Ovary (tissue), 9 donors: ENCODE measurements around the gene SLC45A2. TPM values are rescaled to one million over a fixed set of nuclear protein-coding genes. Genes with fewer than 3 reads are reported as not detected.

Source experiments
- DNase-seq, 5 donors: peaks; one replicate each; pipeline ENCODE4 v3.0.0-alpha.2; 2019 to 2020
- H3K27ac ChIP-seq, 2 donors: fragments of 200-600 bp; one replicate each; pipeline versions ENCODE4 v1.5.1 to v1.8.0; 2019 to 2022
- H3K27me3 ChIP-seq: fragments of 200-600 bp; one replicate; pipeline ENCODE4 v1.8.0; 2022
- H3K36me3 ChIP-seq: fragments of 200-600 bp; sonication (generic); one replicate; pipeline ENCODE4 v1.5.1; 2019
- H3K4me1 ChIP-seq: one replicate; pipeline ENCODE4 v1.8.1; 2013; ENCODE audit warnings: mild to moderate bottlenecking, moderate library complexity; ENCODE audit not compliant: insufficient read depth
- H3K4me3 ChIP-seq: fragments of 200-600 bp; sonication (generic); one replicate; pipeline ENCODE4 v1.5.1; 2017
- H3K9me3 ChIP-seq, 2 donors: fragments of 200-600 bp in 1 of 2; sonication (generic) in 1 of 2; one replicate each; pipeline versions ENCODE4 v1.5.1 to v1.8.1; 2013 to 2019; ENCODE audit warnings: mild to moderate bottlenecking in 1 of 2, moderate library complexity in 1 of 2
- EP300 ChIP-seq: sonication (generic); formaldehyde crosslinking; IDR thresholded peaks from one replicate; pipeline ENCODE4 v1.6.1; 2017; ENCODE audit warnings: antibody characterized with exemption
- POLR2A ChIP-seq: fragments of 450-650 bp; IDR thresholded peaks from one replicate; pipeline ENCODE4 v1.6.1; 2017; ENCODE audit warnings: antibody characterized with exemption, mild to moderate bottlenecking, moderate library complexity
- WGBS, 3 donors: extraction: QIAGEN DNeasy Blood & Tissue Kit in 1 of 3; methylation state at CpG; one replicate each; pipeline versions ENCODE4 v1.1.5 to v1.1.7; 2013 to 2017; 5-methylcytosine and 5-hydroxymethylcytosine counted together
- intact Hi-C, 4 donors: fragments of 100-400 bp; cut with DNase I; formaldehyde crosslinking; loops; one replicate each; pipeline versions ENCODE4 v1.11.0 to v1.15.1; 2022 to 2023
- polyA plus RNA-seq, 2 donors: library from polyadenylated mRNA; stranded (reverse); fragments of 200-250 nt in 1 of 2; fragments of 350-450 nt in 1 of 2; fragmentation: Illumina TruSeq in 1 of 2; extraction: RNeasy Lipid Tissue Mini Kit (QIAGEN cat#74804) in 1 of 2; gene quantifications; one replicate each; pipeline ENCODE4 v1.2.3, GENCODE V29; 2013 to 2014
- small RNA-seq: library from RNA; depleted of rRNA; stranded (forward); fragments of <200 nt; gene quantifications from one replicate; pipeline ENCODE3, GENCODE V24; 2016
- total RNA-seq, 7 donors: library from RNA; depleted of rRNA in 2 of 7; stranded (reverse); fragments of >200 nt in 2 of 7; fragmentation: NEBNext Ultra II Directional in 3 of 7; extraction: Animal tissue kit (Norgen Biotek cat#: 25700) in 3 of 7; gene quantifications; one replicate each; pipeline versions ENCODE4 v1.1.0 to v1.2.4, GENCODE V29; 2016 to 2023
- TF ChIP-seq, protein P1 (sequence below), 3 donors: fragments of 450-650 bp in 2 of 3; fragments of 200-600 bp in 1 of 3; IDR thresholded peaks; one replicate each; pipeline versions ENCODE4 v1.5.1 to v1.8.0; 2016 to 2022; ENCODE audit warnings: antibody characterized with exemption in 3 of 3, mild to moderate bottlenecking in 1 of 3
- donor health status: DM: no; HTN: no; CAD: no; lungs with moderate emphysema.
- donor health status: DM: no; HTN: no; CAD: no.
- donor health status: Bipolar disorder and iron deficiency.
- donor health status: DM: yes; HTN: yes; CAD: no.
- donor health status: DM: no; HTN: no; CAD: no.
- donor health status: DM: yes; HTN: yes; CAD: no.

SLC45A2 gene
- total and polyA plus RNA-seq, 9 donors: 0.15 TPM; not detected in 8

- no peak for DNase-seq
- Histone ChIP-seq H3K4me1 (no peaks in the 10 kb centered on the region), H3K27me3 (no peaks in the 10 kb centered on the region), H3K4me3 (no peak overlapping the region), H3K36me3 (no peaks in the 10 kb centered on the region), H3K27ac (no peak overlapping the region), H3K9me3 (peaks cover 0 to 3% of the 10 kb centered on the region in 2 donors)
- no peak for TF ChIP-seq POLR2A
- TF ChIP-seq, protein P1, sequence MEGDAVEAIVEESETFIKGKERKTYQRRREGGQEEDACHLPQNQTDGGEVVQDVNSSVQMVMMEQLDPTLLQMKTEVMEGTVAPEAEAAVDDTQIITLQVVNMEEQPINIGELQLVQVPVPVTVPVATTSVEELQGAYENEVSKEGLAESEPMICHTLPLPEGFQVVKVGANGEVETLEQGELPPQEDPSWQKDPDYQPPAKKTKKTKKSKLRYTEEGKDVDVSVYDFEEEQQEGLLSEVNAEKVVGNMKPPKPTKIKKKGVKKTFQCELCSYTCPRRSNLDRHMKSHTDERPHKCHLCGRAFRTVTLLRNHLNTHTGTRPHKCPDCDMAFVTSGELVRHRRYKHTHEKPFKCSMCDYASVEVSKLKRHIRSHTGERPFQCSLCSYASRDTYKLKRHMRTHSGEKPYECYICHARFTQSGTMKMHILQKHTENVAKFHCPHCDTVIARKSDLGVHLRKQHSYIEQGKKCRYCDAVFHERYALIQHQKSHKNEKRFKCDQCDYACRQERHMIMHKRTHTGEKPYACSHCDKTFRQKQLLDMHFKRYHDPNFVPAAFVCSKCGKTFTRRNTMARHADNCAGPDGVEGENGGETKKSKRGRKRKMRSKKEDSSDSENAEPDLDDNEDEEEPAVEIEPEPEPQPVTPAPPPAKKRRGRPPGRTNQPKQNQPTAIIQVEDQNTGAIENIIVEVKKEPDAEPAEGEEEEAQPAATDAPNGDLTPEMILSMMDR (IDR thresholded peaks at IDR 0.05): no peak
- TF ChIP-seq EP300: no peak
- WGBS, 3 donors: 90 to 96% (median 94%) methylated on average over 2 of the region's 2 CpGs
- intact Hi-C loops: no loop called here
Measured at GRCh38 chr5:33903118-33903517, 81.4 kb downstream of the SLC45A2 start.

- WGBS, 3 donors: 5 to 7% (median 7%) methylated on average over 1 of the region's 1 CpG
- Histone ChIP-seq H3K27me3 (no peaks in the 10 kb centered on the region), H3K36me3 (no peaks in the 10 kb centered on the region), H3K9me3 (no peaks in the 10 kb centered on the region), H3K4me3 (no peak overlapping the region), H3K27ac (no peak overlapping the region), H3K4me1 (no peaks in the 10 kb centered on the region)
- TF ChIP-seq EP300: no peak
- TF ChIP-seq, protein P1 (IDR thresholded peaks at IDR 0.05): no peak
- TF ChIP-seq POLR2A: no peak
- no peak for DNase-seq
- intact Hi-C loops: no loop called here
Measured at GRCh38 chr5:33901156-33901555, 83.3 kb downstream of the SLC45A2 start.

Small RNAs within 50 kb of the gene (small RNA-seq; reads per million reads assigned to genes)
- not detected for gene AC139783.1

Other genes with a start within 250 kb of the SLC45A2 start
- 1 to 10 TPM; 2.9 to 9.8 (median 5.5) TPM for gene ADAMTS12, start 92.7 kb downstream of the SLC45A2 start, total RNA-seq
- 1 to 10 TPM; 5.0 to 9.2 TPM for gene ADAMTS12, start 92.7 kb downstream of the SLC45A2 start, polyA plus RNA-seq
- under 1 TPM in 1 of 7 donors, not detected in 6; 0.24 TPM for gene RXFP3, start 48.3 kb downstream of the SLC45A2 start, total RNA-seq
- gene RXFP3, start 48.3 kb downstream of the SLC45A2 start, polyA plus RNA-seq: not detected
- gene AMACR, start 23.4 kb upstream of the SLC45A2 start, total RNA-seq: 10 to 100 TPM in 2 of 7 donors, 1 to 10 TPM in 5; 3.9 to 11.3 (median 7.8) TPM
- 10 to 100 TPM in 1 of 2 donors, 1 to 10 TPM in 1; 7.3 to 13.4 TPM for gene AMACR, start 23.4 kb upstream of the SLC45A2 start, polyA plus RNA-seq
- 1 to 10 TPM; 3.0 to 5.6 (median 4.4) TPM for gene C1QTNF3, start 58.5 kb upstream of the SLC45A2 start, total RNA-seq
- 10 to 100 TPM in 1 of 2 donors, 1 to 10 TPM in 1; 2.8 to 17.9 TPM for gene C1QTNF3, start 58.5 kb upstream of the SLC45A2 start, polyA plus RNA-seq